GDM1 (cell line): ENCODE results near the gene KIF12.
"Not testable (repeated sequence)": the region's sequence is repeated elsewhere in the genome, so short reads cannot be mapped to it uniquely, and the experiment has no call there.

Experiments used
- DNase-seq: peaks from one replicate; lab custom pipeline; 2025; lab: John Stamatoyannopoulos, UW

KIF12 gene

DNA sequence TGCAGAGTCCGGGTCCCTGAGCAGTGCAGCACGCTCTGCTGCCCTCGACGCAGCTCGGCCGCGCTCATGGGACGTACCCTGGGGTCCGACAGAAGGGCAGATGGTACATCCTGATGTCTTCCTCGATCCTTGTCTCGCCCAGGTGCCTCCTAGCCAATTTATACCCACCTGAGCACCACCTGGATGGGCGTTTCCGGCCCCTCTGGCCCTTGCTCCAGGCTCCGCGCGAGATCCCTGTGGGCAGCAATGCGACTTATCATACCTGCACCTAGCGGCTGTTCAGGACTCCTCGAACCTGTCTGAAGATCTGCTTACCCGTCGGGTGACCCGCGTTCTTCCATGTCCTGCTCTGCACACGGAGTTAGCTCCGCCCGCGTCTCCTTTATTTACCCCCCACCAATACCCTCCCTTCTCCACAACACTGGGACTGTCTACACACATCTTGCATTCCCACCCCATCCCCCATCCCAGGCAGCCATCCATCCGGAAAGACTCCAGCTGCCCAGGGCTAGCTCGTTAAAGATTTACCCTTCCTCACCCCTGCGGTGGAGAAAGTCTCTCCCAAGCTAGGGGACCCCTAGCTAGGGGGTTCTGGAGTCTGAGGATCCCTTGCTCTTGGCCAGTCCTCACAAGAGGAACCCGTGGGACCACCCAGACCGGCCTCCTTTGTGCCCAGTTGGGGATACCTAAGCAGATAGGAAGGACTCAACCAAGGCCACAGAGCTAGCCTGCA lies at the start of gene KIF12:
KIF12 (minus strand) TSS at position 357 of the 733 bp plus-strand sequence; CDS start at position 341, 16 bp downstream.
- no peak for DNase-seq

DNA sequence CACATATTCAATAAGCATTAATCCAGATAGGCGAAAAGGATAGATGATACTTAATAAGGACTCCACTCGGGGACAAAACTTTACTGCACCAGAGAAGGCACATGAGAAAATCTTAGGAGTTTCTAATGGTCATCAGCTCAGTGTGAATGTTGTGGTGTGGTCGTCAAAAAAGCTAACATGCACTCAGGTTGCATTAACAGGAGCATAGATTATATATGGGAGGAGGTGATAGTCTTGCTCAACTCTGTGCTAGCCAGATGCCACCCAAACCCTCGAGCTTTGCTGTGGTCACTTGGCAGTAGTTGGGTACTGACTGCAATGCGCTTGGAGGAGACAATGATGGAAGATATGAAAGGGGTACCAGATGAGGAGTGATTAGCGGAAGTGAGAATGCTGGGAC lies 47.6 kb upstream of the KIF12 start:
- DNase-seq = no peak

DNA sequence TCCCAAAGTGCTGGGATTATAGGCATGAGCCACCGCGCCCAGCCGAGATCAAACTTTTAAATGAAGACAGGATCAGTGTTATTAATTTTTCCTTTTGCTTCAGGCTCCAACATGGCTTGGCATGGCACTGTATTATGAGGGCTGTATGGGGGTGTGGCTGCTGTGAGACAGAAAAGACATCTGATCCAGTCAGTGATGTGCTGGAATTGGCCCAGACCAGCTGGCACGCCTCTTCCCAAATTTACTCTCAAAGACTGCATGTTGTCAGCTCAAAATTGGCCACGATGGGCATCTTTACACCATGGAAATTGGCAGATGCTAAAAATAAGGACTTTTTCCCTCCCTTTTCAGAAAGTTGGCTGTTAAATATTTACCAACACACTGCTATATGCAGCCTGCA lies 44.1 kb upstream of the KIF12 start:
- no peak for DNase-seq

DNA sequence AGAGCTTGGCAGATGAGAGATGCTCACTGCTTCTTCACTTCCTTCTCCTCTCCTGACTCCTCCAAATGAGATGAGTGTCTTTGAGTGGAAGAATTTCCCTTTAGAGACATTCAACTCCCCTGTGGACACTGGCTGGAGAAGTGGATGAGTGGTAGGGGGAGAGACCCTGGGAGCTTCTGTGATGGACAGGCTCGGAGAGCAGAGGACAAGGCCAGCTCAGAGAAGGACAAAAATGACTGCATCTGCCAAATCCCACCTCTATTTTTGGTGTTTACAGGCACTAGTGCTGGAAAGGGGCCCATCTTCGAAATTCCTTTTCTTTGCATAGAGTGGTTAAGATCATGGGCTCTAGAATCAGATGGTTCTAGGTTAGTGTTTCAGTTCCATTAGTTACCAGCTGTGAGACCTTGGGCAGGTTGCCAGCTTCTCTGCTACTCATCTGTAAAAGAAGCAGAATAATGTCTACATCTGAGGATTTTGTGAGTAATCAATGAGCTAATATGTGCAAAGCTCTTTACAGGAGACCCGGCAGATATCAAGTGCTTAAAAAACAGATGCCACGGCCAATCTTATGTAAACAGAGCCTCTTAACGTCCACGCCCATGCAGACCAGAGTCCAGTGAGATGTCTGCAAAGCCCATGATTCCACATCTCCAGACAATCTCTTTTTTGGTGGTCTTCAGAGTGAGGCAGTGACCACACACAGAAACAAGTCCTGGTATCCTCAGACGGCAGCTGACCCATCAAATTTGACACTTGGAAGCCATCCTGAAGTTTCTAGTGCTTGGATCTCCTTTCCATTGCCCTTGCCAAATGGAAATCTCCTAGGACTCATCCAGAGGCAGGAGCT lies 42.7 kb upstream of the KIF12 start:
- no peak for DNase-seq

DNA sequence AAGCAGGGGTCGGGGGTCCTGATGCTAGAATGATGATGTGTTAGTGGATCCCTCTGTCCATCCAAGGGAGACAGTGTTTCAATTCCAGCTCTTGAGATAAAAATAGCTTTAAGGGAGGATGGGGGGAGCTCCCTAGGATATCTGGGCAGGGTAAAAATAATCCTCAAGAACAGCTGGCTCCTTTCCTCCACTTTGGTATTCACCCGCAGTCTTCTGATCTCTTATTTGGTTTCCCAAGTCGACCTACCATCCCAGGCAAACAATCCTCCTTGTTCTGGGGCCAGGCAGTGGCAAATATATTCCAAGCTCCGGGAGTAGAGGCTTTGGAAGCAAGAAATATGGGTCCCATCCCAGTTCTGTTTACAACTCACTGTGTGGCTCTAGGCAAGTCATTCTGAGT lies 41.8 kb upstream of the KIF12 start:
- no peak for DNase-seq

DNA sequence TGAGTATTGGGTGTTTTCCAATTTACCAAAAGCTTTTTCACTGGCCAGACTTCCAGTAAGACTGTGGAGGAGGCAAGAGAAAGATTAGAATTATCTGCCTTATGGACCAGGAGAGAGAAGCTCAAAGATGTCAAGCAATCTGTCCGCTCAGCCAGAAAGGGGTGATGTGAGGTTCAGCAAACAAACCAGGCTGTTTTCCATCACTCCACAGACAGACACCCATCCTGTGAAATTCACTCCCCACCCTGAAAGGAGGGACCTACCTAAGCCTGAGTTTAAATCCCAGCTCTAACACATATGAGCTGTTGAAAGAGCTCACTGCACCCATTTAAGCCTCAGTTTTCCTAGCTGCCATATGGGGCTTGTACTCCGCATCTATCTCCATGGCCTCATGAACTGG lies 41.3 kb upstream of the KIF12 start:
- no peak for DNase-seq

DNA sequence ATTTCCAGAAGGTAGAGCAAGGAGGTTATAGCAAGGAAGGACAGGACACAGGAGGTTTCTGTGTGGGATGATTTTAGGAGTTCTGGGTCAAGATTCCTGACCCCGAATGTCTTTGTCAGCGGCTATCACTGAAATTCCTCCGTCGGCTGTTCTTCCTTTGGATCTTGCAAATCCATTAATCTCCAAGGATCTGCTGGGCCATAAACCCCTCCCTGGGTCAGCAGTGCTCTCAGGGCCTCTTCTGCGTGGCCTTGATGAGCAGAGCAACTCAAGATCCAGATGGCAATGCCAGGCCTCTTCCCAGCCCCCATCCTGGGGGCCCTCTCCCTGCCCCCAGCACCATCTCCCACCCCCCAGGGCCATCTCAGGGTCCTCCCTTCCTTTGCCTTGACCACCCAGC lies 40.0 kb upstream of the KIF12 start:
- no peak for DNase-seq

DNA sequence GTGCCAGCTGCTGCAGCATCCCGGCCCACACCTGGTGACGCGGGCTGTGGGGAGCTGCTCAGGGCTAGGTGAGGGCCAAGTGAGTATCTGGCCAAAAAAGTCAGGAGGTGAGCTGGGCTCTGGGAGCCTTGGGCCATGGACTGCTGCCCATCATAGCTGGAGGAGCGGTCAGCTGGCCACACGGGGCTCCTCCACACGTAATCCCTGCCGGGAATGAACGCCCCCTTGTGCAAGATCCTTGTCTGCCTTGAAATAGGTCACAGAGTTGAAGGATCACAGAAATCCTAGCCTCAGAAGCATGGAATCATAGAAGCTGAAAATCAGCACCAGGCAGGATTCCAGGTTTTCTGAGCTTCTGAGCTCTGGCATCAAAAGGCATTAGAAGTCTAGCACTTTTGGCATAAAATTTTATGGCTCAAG lies 39.5 kb upstream of the KIF12 start:
- DNase-seq = no peak

DNA sequence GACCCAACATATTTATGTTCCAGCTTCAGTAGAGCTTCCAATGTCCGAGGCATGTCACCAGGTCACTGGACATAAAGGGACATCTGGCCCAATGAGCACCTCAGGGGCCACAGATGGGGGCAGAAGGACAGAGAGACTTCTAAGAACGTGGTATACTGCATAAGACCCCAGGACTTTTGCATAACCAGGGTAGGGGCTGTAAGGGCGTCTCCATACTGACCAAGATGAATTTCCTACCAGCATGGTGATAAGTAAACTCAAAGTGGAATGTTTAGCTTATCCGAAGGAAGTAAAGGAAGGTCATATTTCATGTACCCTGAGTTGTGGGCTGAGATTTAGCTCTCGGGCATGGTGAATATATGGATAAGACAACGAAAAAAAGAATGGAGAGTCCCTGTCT lies 38.7 kb upstream of the KIF12 start:
- no peak for DNase-seq

DNA sequence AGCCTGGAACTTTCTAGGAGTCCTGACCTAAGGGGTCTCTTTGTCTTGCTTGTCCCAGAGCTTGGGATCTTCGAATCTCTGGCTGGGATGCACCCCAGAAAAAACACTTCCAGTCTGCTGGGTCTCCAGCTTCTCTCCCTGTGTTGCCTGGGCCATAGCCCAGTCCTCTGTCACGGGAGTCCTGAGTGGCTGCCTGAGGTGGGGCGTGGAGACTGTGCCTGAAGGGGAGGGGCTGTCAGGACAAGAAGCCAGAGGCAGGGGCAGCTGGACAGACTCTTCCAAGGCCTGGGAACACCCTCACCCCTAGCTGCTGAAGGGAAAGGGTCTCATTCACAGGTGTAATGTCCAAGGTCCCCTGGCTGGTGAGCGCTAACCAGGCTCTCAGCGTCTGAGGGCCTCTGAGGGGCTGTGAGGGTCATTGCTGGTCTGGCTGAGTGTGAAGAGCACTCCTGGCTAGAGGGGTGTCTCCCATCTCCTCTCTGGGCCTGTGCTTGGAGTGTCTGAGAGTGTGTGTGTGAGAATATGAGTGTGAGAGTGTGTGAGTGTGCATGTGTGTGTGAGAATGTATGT lies 35.8 kb upstream of the KIF12 start:
- no peak for DNase-seq

DNA sequence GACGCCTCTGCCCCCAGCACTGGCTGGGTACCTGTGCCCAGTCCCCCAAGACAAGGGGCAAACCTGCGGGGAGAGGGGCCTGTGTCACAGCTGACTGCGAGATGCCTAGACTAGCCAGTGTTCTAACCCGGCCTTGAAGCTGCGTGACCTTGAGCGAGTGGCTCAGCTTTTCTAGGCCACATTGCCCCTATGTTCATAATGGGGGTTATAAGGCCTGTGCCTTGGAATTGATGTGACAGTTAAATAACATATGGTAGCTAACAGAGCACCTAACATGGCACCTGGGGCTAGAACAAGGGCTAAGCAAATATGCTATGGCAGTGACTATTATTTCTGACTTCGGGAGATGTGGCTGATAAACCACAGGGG lies 33.4 kb upstream of the KIF12 start:
- no peak for DNase-seq

DNA sequence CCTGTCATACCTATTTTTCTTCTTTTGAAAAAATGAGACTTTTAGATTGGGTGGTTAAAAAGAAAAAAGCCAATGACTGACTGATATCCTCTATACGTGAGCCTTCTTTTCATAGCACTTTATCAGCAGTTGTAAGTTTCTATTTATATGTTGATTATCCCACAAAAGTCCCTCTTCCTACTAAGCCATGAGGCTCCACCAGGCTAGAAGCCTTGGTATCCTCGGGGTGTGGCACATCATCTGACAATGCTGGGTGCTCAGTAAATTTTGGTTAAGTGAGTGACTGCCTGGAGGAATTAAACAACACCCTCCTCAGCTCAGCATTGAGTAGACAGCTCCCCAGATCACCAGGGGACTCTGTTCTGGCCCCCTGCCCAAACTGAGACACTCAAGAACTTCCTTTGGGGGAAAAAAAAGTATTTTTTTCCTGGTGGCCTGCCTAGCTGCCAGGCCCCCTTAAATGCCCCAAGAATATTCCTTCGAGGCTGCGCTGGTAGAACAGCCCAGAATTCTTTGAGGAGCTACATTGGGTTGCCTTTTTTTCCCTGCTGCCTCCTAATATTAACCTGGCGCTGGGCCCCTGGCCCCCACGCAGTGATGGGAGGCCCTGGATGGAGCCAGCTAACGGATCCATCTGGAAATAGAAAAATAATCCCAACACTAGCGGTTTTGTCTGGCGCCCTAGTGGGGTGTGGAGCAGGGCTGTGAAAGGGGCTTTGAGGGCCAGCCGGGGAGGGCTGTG lies 32.9 kb upstream of the KIF12 start:
- DNase-seq = no peak

DNA sequence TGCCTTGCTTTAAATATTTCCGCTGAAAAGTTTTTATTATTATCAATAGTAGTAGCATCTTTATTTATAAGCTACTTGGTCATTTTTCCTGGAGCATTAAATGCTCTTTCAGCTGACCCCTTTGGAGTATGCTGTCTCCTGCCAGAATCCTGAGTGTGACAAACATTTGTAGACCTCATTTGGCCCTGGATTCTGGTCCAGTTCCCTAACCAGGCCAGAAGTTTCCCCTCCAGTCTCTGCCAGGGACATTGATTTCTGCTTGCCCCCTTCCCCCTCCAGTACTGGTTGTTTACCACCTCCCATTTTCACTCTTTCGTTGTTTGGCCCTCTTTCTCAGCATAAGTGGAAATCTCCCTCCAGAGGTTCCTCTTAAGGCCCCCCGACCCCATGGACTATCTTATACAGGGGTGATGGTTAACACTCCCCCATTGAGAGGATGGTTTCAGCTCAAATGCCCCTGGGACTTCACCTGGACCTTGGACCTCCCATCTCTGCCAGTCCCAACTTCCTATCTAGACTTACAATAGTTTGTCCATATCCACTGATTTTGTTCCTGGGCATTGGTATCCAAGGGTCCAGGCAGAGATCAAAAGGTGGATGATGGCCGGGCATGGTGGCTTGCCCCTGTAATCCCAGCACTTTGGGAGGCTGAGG lies 31.7 kb upstream of the KIF12 start:
- no peak for DNase-seq

DNA sequence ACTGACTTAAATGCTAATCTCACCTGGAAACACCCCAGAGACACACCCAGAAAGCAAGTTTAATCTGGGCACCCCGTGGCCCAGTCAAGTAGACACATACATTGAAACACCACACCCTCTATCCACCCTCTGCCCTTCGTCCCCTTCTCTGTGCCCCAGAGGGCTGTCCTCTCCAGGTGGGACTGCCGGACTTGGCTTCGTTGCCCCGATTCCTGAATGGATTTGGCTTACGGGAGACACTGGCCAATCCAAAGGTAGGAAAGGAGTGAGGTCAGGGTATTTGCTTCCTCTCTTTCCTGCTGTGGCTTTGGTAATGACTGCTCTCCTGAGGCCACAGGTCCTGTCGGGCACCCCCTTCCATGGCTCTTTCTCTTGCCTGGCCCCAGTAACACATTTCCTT lies 31.0 kb upstream of the KIF12 start:
- no peak for DNase-seq

DNA sequence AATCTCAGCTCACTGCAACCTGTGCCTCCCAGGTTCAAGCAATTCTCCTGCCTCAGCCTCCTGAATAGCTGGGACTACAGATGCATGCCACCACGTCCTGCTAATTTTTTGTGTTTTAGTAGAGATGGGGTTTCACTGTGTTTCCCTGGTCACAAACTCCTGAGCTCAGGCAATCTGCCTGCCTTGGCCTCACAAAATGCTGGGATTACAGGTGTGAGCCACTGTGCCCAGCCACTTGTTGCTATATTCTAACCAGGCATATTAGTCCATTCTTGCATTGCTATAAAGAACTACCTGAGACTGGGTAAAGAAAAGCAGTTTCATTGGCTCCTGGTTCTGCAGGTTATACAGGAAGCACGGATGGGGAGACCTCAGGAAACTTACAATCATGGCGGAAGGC lies 29.7 kb upstream of the KIF12 start:
- DNase-seq = not testable (repeated sequence)

DNA sequence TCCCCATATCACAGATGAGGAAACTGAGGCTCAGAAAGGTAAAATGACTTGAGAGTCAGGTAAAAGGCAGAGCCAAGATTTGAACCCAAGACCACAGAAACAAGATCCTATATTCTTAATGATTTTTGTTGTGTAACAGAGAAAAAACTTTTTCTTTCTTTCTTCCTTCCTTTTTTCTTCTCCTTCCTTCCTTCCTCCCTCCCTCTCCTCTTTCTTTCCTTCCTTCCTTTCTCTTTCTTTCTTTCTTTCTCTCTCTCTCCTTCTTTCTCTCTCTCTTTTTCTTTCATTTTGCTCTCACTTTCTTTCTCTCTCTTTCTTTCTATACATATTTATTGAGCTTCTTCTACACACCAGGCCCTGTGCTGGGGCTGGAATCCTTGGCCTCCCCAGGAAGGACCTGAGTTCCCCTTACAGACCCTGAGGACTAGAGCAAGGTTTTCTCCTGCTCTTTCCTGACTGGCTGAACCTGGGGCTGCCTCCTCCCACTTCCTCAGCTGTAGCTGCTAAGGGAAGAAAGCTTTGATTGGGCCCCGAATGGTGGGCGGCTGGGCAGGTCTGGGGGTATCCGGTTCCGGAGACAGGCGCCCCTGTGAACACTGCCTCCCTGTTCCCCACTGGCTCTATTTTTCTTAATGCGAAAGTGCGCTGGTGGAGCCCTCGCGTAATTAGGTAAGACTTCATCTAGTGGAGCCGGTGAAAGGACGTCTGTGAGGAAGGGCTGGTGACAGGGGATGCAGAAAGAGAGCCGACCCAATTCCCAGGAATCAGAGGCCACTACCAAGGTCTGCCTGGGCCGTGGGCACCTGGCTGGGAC lies 27.4 kb upstream of the KIF12 start:
- no peak for DNase-seq

DNA sequence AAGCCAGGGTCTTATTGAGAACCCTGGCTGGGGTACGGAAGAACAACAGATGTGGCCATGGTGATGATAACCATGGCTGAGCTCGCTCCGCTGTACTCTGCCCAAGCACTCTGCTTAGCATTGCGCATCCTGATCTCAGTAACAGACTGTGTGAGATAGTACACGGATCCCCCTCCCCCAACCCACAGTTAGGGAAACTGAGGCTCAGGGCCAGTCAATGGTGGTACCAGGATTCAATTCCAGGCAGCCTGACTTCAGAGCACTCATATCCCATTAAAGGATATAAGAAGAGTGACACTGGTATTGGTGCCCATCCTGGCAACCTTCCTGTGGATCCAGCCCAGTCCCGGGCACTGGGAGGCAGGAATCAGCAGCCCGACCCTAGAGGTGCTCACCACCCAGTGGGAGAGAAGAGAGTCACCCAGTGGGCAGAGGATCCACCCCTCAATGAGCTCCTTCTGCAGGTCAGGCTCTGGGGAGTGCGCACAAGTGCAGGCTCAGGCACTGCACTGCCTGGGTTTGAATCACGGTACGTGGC lies 26.5 kb upstream of the KIF12 start:
- no peak for DNase-seq

DNA sequence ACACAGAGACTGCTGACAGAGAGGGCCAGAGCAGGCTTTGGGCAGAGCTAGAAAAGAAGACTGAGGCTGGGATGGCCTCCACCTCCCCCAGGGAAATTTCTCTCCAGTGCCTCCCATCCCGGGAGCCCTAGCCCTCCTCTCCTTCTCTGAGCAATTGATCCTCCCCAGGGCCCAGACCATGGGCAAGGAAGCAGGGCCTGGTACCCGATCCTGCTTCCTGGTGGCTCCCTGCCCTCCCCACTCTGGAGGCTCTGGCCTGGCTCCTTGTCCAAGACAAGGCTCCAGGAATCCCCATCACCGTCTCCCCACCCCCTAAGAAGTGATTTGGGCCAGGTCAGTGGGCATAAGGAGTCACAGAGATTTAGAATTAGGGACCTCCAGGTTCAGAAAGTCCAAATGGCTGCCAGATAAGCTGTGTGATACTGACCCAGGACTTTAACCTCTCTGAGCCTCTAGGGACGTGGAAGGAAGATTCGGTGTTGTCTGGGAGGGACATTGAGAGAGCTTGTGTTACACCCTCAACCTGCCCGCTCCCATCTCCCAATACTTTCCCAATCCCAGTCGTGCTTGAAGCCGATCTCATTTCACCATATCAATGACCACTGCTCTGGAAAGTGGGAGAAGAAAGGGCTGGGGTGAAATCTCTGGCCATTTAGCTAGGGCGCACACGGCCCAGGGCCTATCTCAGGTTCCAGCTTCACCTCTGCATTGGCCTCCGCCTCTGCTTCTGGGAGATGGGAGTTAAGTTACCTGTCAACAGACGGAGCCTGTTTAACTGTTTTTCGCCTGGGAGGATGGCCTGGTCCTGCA lies 25.8 kb upstream of the KIF12 start:
- DNase-seq = no peak

DNA sequence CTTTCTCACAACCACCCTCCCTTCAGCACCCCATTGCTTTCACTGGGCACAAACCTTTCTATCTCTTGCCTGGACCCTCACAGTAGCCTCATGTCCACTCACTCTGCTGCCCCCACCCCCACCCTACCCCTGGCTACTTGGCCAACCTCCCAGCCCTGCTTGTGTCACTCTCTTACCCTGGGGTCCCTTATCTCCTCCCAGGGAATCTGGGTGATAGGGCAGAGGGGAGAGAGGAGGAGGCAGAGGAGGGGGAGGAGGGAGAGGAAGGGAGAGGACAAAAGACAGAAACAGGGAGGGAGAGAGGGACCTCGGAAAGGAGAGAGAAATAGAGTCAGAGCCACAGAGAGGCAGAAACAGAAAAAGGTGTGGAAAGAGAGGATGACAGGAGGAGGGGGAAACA lies 25.0 kb upstream of the KIF12 start:
- DNase-seq = no peak
